ENCODE results near the gene SIAH2.

DNA sequence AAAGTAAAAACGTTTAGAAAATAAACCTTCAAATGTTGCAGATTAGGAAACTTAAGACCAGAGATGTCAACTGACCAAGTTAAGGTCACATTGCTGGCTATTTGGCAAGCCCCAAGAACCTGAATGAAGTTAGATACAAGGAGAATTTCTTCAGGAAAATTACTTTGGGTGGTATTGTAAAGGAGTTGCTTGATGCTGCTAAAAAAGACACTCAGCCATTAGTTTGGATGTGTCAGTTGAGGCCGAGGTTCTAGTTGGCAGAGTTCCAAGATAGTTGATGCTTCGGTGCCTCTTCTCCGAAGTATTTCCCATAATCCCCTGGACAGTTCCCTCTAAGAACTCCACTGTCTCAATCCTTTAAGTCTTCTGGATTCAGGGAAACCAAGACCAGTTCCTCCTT lies 24.3 kb downstream of the SIAH2 start:
- TF ChIP-seq POLR2A (IDR thresholded peaks at IDR 0.05) (no peak), EP300 (IDR thresholded peaks at IDR 0.05) (no peak)
- TF ChIP-seq, protein P1, sequence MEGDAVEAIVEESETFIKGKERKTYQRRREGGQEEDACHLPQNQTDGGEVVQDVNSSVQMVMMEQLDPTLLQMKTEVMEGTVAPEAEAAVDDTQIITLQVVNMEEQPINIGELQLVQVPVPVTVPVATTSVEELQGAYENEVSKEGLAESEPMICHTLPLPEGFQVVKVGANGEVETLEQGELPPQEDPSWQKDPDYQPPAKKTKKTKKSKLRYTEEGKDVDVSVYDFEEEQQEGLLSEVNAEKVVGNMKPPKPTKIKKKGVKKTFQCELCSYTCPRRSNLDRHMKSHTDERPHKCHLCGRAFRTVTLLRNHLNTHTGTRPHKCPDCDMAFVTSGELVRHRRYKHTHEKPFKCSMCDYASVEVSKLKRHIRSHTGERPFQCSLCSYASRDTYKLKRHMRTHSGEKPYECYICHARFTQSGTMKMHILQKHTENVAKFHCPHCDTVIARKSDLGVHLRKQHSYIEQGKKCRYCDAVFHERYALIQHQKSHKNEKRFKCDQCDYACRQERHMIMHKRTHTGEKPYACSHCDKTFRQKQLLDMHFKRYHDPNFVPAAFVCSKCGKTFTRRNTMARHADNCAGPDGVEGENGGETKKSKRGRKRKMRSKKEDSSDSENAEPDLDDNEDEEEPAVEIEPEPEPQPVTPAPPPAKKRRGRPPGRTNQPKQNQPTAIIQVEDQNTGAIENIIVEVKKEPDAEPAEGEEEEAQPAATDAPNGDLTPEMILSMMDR (IDR thresholded peaks at IDR 0.05): no peak

All from ovary (tissue), 3 donors.